ENCODE data around the gene PPP4R3A. TPM values are rescaled to one million over a fixed set of nuclear protein-coding genes. Genes with fewer than 3 reads are reported as not detected.

Gene PPP4R3A
- total and polyA plus RNA-seq, 11 donors, result 32.8 to 53.4 (median 42.3) TPM

- H3K4me3 ChIP-seq, result no peak overlapping the region
- no peaks in the 10 kb centered on the region for H3K4me1 ChIP-seq
- 64 to 73% (median 66%) methylated on average over 3 of the region's 3 CpGs for WGBS, 4 donors
- no peak for ATAC-seq
- no peaks in the 10 kb centered on the region for H3K9me3 ChIP-seq
- intact Hi-C loops (cut with DNase I), result no loop called here
- TF ChIP-seq POLR2A (IDR thresholded peaks at IDR 0.05) (no peak), CTCF (IDR thresholded peaks at IDR 0.05) (no peak)
- no peaks in the 10 kb centered on the region for H3K36me3 ChIP-seq
- no peak overlapping the region for H3K27ac ChIP-seq
- H3K27me3 ChIP-seq, result peaks cover 0 to 30% (median 0%) of the 10 kb centered on the region in 9 donors
- no peak for DNase-seq
Observed at GRCh38 chr14:91533623-91534022, 23.5 kb upstream of the PPP4R3A start.

- Histone ChIP-seq H3K4me1 (no peaks in the 10 kb centered on the region), H3K27ac (no peak overlapping the region), H3K9me3 (no peaks in the 10 kb centered on the region), H3K27me3 (no peaks in the 10 kb centered on the region), H3K4me3 (no peak overlapping the region), H3K36me3 (no peaks in the 10 kb centered on the region)
- TF ChIP-seq CTCF (IDR thresholded peaks at IDR 0.05) (no peak), POLR2A (IDR thresholded peaks at IDR 0.05) (no peak)
- no peak for DNase-seq
- WGBS, 4 donors, result 63 to 69% (median 66%) methylated on average over 3 of the region's 3 CpGs
- no peak for ATAC-seq
- intact Hi-C loops (cut with DNase I), result no loop called here
Observed at GRCh38 chr14:91523972-91524371, 13.9 kb upstream of the PPP4R3A start.

- DNase-seq (no peak), ATAC-seq (no peak)
- intact Hi-C loops (cut with DNase I), result no loop called here
- Histone ChIP-seq H3K27ac (no peak overlapping the region), H3K9me3 (no peaks in the 10 kb centered on the region), H3K36me3 (no peaks in the 10 kb centered on the region), H3K4me3 (no peak overlapping the region), H3K4me1 (no peaks in the 10 kb centered on the region), H3K27me3 (peaks cover 0 to 12% (median 0%) of the 10 kb centered on the region in 9 donors)
- TF ChIP-seq POLR2A (IDR thresholded peaks at IDR 0.05) (no peak), CTCF (IDR thresholded peaks at IDR 0.05) (no peak)
Observed at GRCh38 chr14:91521061-91521640, 11.0 kb upstream of the PPP4R3A start.

- Histone ChIP-seq H3K9me3 (no peaks in the 10 kb centered on the region), H3K4me1 (no peaks in the 10 kb centered on the region), H3K27ac (no peak overlapping the region), H3K36me3 (no peaks in the 10 kb centered on the region), H3K4me3 (no peak overlapping the region), H3K27me3 (peaks cover 0 to 12% (median 0%) of the 10 kb centered on the region in 9 donors)
- DNase-seq (no peak), ATAC-seq (no peak)
- intact Hi-C loops (cut with DNase I), result no loop called here
- TF ChIP-seq POLR2A (IDR thresholded peaks at IDR 0.05) (no peak), CTCF (IDR thresholded peaks at IDR 0.05) (no peak)
- 89 to 98% (median 93%) methylated on average over 2 of the region's 2 CpGs for WGBS, 4 donors
Observed at GRCh38 chr14:91520138-91520537, 10.0 kb upstream of the PPP4R3A start.

Measured in heart left ventricle (tissue), 16 donors.